ENCODE measurements around the gene CREB3L1. TPM values are rescaled to one million over a fixed set of nuclear protein-coding genes. Genes with fewer than 3 reads are reported as not detected.

CREB3L1 gene
- total RNA-seq, 1 donor from 2014 or later = 2.4 TPM

- no peak overlapping the region for H3K4me3 ChIP-seq (ENCODE audit: low read depth, low read length)
- TF ChIP-seq, protein P1, sequence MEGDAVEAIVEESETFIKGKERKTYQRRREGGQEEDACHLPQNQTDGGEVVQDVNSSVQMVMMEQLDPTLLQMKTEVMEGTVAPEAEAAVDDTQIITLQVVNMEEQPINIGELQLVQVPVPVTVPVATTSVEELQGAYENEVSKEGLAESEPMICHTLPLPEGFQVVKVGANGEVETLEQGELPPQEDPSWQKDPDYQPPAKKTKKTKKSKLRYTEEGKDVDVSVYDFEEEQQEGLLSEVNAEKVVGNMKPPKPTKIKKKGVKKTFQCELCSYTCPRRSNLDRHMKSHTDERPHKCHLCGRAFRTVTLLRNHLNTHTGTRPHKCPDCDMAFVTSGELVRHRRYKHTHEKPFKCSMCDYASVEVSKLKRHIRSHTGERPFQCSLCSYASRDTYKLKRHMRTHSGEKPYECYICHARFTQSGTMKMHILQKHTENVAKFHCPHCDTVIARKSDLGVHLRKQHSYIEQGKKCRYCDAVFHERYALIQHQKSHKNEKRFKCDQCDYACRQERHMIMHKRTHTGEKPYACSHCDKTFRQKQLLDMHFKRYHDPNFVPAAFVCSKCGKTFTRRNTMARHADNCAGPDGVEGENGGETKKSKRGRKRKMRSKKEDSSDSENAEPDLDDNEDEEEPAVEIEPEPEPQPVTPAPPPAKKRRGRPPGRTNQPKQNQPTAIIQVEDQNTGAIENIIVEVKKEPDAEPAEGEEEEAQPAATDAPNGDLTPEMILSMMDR (conservative IDR thresholded peaks at IDR 0.05; ENCODE audit: low read depth, low read length) = no peak
- DNase-seq (ENCODE audit: low read depth) = no peak
These were observed 74.1 kb downstream of the CREB3L1 start for GRCh38 chr11:46351606-46352005.

GRCh38 chr11:46352063-46352841 lies 74.8 kb downstream of the CREB3L1 start:
- H3K4me3 ChIP-seq (ENCODE audit: low read depth, low read length) = no peak overlapping the region
- no peak for DNase-seq (ENCODE audit: low read depth)
- TF ChIP-seq, protein P1 (conservative IDR thresholded peaks at IDR 0.05; ENCODE audit: low read depth, low read length) = peak; percentile 74

DNA sequence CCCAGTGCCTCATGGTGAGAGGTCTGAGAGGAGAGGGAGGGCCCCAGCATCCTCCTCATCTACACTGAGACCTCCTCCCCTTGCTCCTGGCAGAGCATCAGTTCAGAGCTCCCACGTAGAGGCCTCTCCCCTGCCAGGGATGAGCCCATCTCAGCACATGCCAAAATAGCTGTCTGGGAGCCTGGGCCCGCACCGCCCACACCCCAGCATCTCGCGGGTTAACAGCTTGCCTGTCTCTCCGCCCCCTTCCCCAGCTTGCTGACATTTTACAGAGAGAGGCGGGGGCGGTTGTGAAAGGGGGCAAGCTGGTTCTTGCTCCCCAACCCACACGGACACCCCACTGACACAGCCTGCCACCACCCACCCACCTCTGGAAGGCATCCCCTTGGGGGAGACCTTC lies 76.2 kb downstream of the CREB3L1 start:
- no peak overlapping the region for H3K4me3 ChIP-seq (ENCODE audit: low read depth, low read length)
- DNase-seq (ENCODE audit: low read depth) = no peak
- TF ChIP-seq, protein P1 (conservative IDR thresholded peaks at IDR 0.05; ENCODE audit: low read depth, low read length) = no peak

DNA sequence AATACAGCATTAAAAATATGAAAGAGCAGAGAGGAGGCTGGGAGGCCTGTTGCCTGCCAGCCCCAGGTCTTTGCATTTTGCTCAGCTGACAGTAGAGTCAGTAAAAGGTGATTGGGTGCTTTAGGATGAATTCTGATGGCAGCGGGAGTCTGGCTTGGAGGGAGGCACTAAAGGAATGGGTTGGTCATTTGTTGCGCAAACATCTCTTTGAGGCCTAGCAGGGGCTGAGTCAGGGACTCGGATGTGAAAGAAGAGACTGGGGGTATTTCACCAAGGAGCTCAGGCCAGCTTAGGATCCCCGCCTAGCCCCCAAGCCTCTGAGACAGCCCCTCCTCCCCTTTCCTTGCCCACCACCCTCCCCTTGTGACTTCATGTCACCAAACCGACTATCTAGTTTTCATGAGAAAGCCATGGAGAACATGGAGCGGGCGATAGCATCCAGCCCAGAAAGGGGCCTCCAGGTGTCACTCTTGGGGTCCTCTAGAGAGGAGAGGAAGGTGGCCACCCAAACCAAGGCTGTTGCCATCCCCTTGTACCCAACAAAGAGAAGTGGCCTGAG lies 79.5 kb downstream of the CREB3L1 start:
- H3K4me3 ChIP-seq (ENCODE audit: low read depth, low read length) = no peak overlapping the region
- no peak for DNase-seq (ENCODE audit: low read depth)
- TF ChIP-seq, protein P1 (conservative IDR thresholded peaks at IDR 0.05; ENCODE audit: low read depth, low read length) = no peak

- no peak for DNase-seq (ENCODE audit: low read depth)
These were observed 80.0 kb downstream of the CREB3L1 start for GRCh38 chr11:46357483-46357936.

DNA sequence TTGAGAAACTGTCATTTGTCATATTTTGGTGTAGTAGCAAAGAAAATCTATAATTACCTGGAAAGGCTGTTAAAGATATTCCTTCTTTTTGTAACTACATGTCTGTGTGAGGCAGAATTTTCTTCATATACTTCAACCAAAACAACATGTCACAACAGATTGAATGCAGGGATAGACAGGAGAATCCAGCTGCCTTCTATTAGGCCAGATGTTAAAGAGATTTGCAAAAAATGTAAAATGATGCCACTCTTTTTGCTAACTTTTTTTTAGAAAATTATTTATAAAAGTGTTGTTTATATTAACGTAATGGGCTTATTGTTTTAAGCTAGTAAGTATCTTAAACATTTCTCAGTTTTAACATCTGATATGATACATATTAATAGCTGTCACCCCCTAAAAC lies 82.5 kb downstream of the CREB3L1 start:
- DNase-seq (ENCODE audit: low read depth) = no peak
- TF ChIP-seq, protein P1 (conservative IDR thresholded peaks at IDR 0.05; ENCODE audit: low read depth, low read length) = no peak
- H3K4me3 ChIP-seq (ENCODE audit: low read depth, low read length) = no peak overlapping the region

More at GRCh38 chr11:46357483-46357936, 80.0 kb downstream of the CREB3L1 start:
- H3K4me3 ChIP-seq (ENCODE audit: low read depth, low read length) = no peak overlapping the region
- TF ChIP-seq, protein P1 (conservative IDR thresholded peaks at IDR 0.05; ENCODE audit: low read depth, low read length) = no peak

Data from epithelial cell of proximal tubule (primary cell).